Measurements from ENCODE around the gene ALOX5AP. TPM values are rescaled to one million over a fixed set of nuclear protein-coding genes. Genes with fewer than 3 reads are reported as not detected.

The ALOX5AP gene
- total RNA-seq, 1 donor from 2014 or later, result not detected

GRCh38 chr13:30810801-30811200, 75.5 kb downstream of the ALOX5AP start:
- DNase-seq (ENCODE audit: low spot score, unreplicated experiment), result no peak
- TF ChIP-seq CTCF (IDR thresholded peaks at IDR 0.05; ENCODE audit: unreplicated experiment), result no peak
- no peak overlapping the region for H3K4me3 Mint-ChIP-seq (ENCODE audit: low read depth)
- H3K4me1 Mint-ChIP-seq (ENCODE audit: low read depth), result peaks cover 2% of the 10 kb centered on the region
- no peak overlapping the region for H3K27ac Mint-ChIP-seq
- H3K36me3 Mint-ChIP-seq (ENCODE audit: insufficient read depth), result no peaks in the 10 kb centered on the region
- peaks cover 15% of the 10 kb centered on the region for H3K27me3 Mint-ChIP-seq
- no peaks in the 10 kb centered on the region for H3K9me3 Mint-ChIP-seq (ENCODE audit: low read depth)

Other genes starting within 250 kb of the ALOX5AP start
- gene USPL1, start 117.6 kb upstream of the ALOX5AP start, total RNA-seq, result 21.9 and 23.7 TPM in 2 replicates
- gene MEDAG, start 170.7 kb downstream of the ALOX5AP start, total RNA-seq, result not detected in 2 replicates
- not detected in 2 replicates for gene TEX26, start 197.1 kb downstream of the ALOX5AP start, total RNA-seq